ENCODE measurements around the gene MOBP.

DNA sequence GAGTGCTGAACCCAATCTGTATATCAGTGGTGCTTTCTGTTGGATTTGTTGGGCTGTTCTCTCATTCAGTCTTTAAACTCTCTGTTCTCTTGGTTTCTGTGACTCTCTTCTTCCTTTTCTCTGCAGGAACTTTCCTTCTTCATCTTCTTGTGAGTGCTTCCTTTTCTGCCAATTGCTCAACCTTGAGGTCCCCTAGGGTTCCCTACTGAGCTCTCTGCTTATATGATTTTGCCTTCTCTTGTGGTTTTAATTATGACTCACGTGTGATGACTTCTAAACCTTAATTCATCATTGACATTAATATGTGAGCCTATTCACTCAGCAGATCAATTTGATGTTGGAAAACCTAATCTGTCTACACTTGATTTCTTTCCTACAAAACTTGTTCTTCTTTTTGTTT, 39.4 kb downstream of the MOBP start:
- no peak for TF ChIP-seq EZH2 (IDR thresholded peaks at IDR 0.05)
- TF ChIP-seq POLR2AphosphoS5 (IDR thresholded peaks at IDR 0.05; ENCODE audit: borderline replicate concordance, low read depth, low read length) = no peak

Measured in SK-N-MC (cell line).